NCI-H748 (cell line): Measurements from ENCODE around the gene SIRT5.
A peak's percentile ranks its signal among the peaks of the same experiment; 100 is the strongest.

Experiments
- DNase-seq: peaks from one replicate; lab custom pipeline; 2025; ENCODE audit not compliant: unreplicated experiment; lab: John Stamatoyannopoulos, UW

SIRT5 gene

GRCh38 chr6:13550656-13551055 lies 23.7 kb upstream of the SIRT5 start:
- DNase-seq = no peak

- DNase-seq = no peak
These were observed 20.8 kb upstream of the SIRT5 start for GRCh38 chr6:13553646-13554045.

DNA sequence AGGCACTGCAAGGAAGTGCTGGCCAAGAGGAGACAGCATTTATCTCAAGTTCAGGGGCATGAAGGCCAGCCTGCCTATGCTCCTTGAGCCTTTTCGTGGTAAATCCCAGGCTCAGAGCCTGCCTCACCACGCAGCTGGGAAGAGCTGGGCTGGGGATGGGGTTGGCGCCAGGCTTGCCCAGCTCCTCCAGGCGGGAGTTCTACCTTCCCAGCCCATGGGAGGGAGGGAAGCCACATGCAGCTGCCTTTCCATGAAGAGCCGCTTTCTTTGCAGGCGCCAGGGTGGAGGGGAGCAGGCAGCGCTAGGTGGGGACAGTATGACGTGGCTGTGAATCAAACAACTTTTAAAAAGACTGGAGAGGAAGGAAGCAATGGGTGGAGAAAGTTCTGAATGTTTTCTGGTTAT lies 19.5 kb upstream of the SIRT5 start:
- peak; percentile 42 for DNase-seq

DNA sequence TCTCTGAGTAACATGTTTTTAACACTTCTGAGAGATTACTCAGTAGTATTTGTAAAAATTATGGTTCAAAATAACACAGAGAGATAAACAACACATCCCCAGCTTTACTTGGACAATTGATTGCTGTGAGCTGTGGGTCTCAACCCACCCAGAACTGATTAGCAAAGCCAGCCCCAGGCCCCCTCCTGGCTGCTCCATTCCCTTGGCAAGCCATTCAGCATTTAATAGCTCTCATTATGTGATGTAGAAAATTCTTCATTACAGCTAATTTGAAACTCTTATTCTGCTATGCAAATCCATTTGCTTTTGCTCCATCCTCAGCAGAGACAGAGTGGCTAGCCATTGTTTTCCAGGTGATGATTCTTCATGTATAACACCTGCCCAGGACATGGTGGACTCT lies 16.6 kb upstream of the SIRT5 start:
- peak; percentile 16 for DNase-seq

DNA sequence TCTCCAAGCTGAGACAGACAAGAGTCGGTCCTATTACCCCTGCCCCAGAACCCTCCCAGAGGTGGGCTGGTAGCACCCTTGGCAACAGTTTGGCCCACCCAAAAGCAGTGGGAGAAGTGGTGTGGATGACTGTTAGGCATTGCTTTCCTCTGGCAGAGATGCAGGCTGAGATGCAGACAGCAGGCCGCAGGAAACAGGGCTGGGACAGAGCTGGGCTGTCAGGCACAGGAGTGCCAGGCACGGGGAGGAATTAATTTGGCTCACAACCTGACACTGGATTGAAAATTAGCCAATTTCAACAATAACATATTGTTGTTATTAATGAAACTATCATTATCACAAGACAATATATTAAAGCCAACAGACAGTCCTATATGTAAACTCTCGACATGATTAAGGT lies 15.7 kb upstream of the SIRT5 start:
- DNase-seq = no peak

- peak; percentile 58 for DNase-seq
These were observed 15.2 kb upstream of the SIRT5 start for GRCh38 chr6:13559251-13559650.

GRCh38 chr6:13559968-13560650 lies 14.3 kb upstream of the SIRT5 start:
- DNase-seq = peak; percentile 81

- DNase-seq = no peak
These were observed 13.8 kb upstream of the SIRT5 start for GRCh38 chr6:13560651-13561044.

GRCh38 chr6:13561624-13562267 lies 12.7 kb upstream of the SIRT5 start:
- DNase-seq = no peak

- DNase-seq = no peak
These were observed 11.4 kb upstream of the SIRT5 start for GRCh38 chr6:13563009-13563408.

- no peak for DNase-seq
These were observed 8.5 kb upstream of the SIRT5 start for GRCh38 chr6:13565921-13566320.

DNA sequence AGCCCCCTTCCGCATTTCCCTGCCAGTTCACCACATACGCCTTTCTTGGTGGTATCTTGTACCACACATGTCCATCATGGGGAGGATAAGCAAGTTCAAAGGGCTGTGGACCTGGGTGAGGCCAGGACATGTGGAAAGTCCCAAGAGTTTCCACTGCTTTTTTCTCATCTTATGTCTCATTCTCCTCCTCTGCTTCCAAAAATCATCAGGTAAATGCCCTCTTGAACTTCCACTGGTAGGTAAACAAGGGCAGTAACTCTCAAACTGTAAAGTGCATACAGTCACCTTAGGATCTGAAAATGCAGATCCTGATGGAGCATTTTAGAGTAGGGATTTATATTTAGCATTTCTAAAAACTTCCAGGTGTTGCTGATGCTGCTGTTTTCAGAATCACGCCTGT lies 7.9 kb upstream of the SIRT5 start:
- no peak for DNase-seq

GRCh38 chr6:13568970-13569369 lies 5.4 kb upstream of the SIRT5 start:
- no peak for DNase-seq

DNA sequence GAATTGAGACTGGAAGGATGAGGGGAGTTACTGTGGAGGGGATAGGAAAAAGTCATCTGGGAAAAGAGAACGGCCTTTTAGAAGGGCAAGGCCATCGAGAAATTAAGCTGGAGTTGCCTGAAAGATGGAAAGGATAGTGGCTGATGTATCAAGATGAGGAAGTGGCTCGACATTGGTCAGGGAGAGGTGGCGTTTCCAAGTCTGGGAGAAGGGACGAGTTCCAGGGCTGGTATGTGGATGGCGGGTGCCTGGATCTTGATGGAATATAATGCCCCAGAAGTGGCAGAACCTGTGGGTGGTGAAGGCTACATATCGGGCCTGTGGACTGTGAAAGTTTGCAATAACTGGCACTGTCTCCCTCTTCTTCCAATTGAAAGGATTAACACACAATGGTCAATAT lies 2.2 kb upstream of the SIRT5 start:
- no peak for DNase-seq

- DNase-seq = no peak
These were observed 1.3 kb upstream of the SIRT5 start for GRCh38 chr6:13572951-13573654.

- peak; percentile 63 for DNase-seq
These were observed 711 bp upstream of the SIRT5 start for GRCh38 chr6:13573669-13574110.

DNA sequence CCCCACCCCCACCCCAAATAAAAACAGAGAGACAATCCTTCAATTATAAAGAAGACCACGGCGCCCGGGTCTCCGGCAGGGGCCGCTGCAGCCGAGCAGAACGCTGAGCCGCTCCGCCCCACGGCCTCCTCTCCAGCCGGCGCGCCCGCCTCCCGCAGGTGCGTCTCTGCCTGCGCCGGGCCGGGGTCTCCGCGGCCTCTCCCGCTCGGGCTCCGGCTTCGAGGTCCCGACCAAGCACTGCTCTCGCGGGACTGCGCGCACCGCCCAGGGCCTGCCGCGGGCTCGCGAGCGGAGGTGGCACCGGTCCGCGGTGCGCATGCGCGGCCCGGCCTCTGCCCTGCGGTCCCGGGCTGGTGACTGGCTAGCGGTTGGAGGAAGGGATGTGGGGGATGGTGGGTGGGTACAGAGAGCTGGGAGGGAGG lies 241 bp upstream of the SIRT5 start:
- DNase-seq = peak; percentile 99

DNA sequence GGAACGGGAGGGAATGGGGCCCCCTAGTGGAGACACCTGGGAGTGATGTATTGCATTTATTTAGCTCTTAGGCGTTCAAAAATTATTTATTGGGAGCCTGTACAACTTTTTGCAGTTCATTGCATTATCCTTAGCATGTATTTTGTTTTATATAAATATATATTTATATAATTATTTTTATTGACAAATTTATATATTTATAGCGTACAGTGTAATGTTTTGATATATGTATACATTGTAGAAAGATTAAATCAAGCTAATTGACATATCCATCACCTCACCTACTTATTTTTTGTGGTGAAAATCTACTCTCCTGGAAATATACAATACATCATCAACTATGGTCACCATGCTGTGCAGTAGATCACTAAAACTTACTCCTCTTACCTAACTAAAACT lies 975 bp downstream of the SIRT5 start:
- DNase-seq = no peak

GRCh38 chr6:13576017-13576416 lies 1.6 kb downstream of the SIRT5 start:
- DNase-seq = no peak

DNA sequence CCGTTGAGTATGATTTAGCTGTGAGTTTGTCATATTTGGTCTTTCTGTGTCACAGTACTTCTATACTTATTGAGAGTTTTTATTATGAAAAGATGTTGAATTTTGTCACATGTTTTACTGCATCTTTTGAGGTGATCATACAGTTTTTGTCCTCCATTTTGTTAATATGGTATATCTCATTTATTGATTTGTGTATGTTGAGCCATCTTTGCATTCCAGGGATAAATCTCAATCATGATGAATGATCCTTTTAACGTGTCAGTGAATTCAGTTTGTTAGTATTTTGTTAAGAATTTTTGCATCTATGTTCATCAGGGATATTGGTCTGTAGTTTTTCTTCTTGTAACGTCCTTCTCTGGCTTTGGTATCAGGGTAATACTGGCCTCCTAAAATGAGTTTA lies 3.5 kb downstream of the SIRT5 start:
- DNase-seq = no peak

DNA sequence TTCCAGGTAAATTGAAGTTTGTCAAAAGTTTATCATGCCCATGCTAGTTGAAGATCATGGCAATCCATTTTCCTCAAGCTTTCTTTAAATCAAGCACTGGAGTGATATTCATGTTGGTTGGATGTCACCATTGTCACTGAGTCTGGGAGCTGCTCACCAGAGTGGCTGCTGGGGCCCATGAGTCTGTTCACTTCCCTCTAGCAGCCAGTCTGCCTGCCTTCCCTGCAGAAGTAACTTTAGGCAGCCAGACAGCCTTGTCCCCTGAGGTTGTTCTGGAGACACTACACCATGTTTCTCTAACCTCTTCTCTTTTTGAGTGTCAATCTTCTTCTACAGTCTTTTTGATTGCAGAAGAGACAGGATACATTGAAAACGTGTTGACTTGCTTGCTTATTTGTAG lies 5.5 kb downstream of the SIRT5 start:
- DNase-seq = no peak

DNA sequence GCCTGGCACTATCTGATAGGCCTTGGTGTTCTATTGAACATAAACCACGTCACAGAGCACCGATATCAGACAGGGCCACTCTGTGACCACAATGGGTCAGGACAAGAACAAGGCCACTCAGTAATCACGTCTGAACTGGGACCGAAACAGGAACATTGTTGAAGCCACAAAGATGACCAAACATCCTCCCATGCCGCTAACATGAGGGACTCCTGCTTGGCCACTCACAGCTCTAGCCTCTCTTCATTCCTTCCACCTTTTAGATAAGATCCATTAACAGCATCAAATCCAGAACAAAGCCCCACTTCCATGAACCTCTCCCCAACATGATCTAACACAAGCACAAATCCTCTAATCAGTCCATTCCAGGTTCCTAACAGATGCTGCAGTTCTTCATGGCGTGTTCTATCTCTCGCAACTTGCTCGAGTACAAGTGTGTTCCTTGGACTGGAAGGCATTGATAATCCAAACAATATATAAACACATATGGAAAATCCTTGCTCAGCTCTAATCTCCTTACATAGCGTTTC lies 7.4 kb downstream of the SIRT5 start:
- DNase-seq = no peak
